Panc1 (cell line): ENCODE results near the gene TRIM66. TPM values are rescaled to one million over a fixed set of nuclear protein-coding genes. Genes with fewer than 3 reads are reported as not detected.

ENCODE experiments used
- ATAC-seq: fragments of 200-7000 bp; cut with Tn5 transposase; 2 replicates; pipeline ENCODE4 v1.9.1; 2020; ENCODE audit warnings: mild to moderate bottlenecking, moderate library complexity
- BruUV-seq: library from RNA; stranded (reverse); fragments of 400-500 nt; replicated peaks from 2 replicates; lab custom pipeline; 2021; lab: Mats Ljungman, UMichigan
- CTCF ChIA-PET: fragments of 300-600 bp; sonication (Branson Sonifier 250); formaldehyde crosslinking; loops from one replicate; lab custom pipeline; 2022; ENCODE audit warnings: antibody characterized with exemption; lab: Charles Lee
- POLR2A ChIA-PET: fragments of 300-600 bp; sonication (Branson Sonifier 250); formaldehyde crosslinking; loops from one replicate; lab custom pipeline; 2022; ENCODE audit warnings: antibody characterized with exemption; lab: Charles Lee
- DNase-seq: peaks from one replicate; pipeline ENCODE4 v3.0.0-alpha.2; 2010; ENCODE audit warnings: low read depth, low spot score
- H3K27ac ChIP-seq: 2 replicates; pipeline ENCODE4 v1.5.1; 2011; ENCODE audit warnings: mild to moderate bottlenecking, low read length, inconsistent platforms
- H3K27me3 ChIP-seq: fragments of 200-500 bp; sonication (Bioruptor generic); 2 replicates; pipeline ENCODE4 v1.6.0; 2014; ENCODE audit warnings: low read length, inconsistent platforms; ENCODE audit not compliant: control insufficient read depth, insufficient read depth
- H3K36me3 ChIP-seq: fragments of 200-500 bp; sonication (Bioruptor generic); 2 replicates; pipeline ENCODE4 v1.5.1; 2014; ENCODE audit warnings: inconsistent platforms, mild to moderate bottlenecking, low read length, moderate library complexity; ENCODE audit not compliant: control insufficient read depth, insufficient read depth
- H3K4me1 ChIP-seq: 2 replicates; pipeline ENCODE4 v1.5.1; 2011; ENCODE audit warnings: inconsistent platforms, mild to moderate bottlenecking, low read length, moderate library complexity; ENCODE audit not compliant: control insufficient read depth, insufficient read depth
- H3K4me3 ChIP-seq, 2 experiments: 2 replicates each; pipeline ENCODE4 v1.5.1; 2011 to 2012; ENCODE audit warnings: low read depth in 2 of 2, low read length in 2 of 2, mild to moderate bottlenecking in 2 of 2, inconsistent platforms in 1 of 2, moderate library complexity in 1 of 2
- H3K9me3 ChIP-seq: fragments of 200-500 bp; sonication (Bioruptor generic); 2 replicates; pipeline ENCODE4 v1.5.1; 2014; ENCODE audit warnings: low read depth, mild to moderate bottlenecking, inconsistent platforms, low read length, moderate library complexity; ENCODE audit not compliant: control insufficient read depth, insufficient read depth
- POLR2AphosphoS5 ChIP-seq: IDR thresholded peaks from 2 replicates; pipeline ENCODE4 v1.6.1; 2012; ENCODE audit warnings: mild to moderate bottlenecking, low read depth, low read length, moderate library complexity
- SIN3A ChIP-seq: IDR thresholded peaks from 2 replicates; pipeline ENCODE4 v1.6.1; 2012; ENCODE audit warnings: low read depth, mild to moderate bottlenecking, low read length, moderate library complexity, borderline replicate concordance; ENCODE audit not compliant: insufficient read depth
- TCF7L2 ChIP-seq: IDR thresholded peaks from 2 replicates; pipeline ENCODE4 v1.6.1; 2011; ENCODE audit warnings: mild to moderate bottlenecking, low read depth, low read length, inconsistent platforms
- in situ Hi-C: cut with HindIII; loops from 2 replicates; pipeline ENCODE4 v1.10.0; 2016; ENCODE audit warnings: low sequenced_read_pairs, low pct_unique_long_range_greater_than_20kb
- intact Hi-C: fragments of 100-400 bp; cut with micrococcal nuclease; formaldehyde crosslinking; loops from one replicate; pipeline ENCODE4 v1.10.0; 2022; ENCODE audit not compliant: unreplicated experiment
- total RNA-seq: library from RNA; stranded (reverse); gene quantifications from one replicate; pipeline ENCODE4 v1.2.1, GENCODE V29; 2021; ENCODE audit not compliant: unreplicated experiment
- TF ChIP-seq, protein P1 (sequence below): fragments of 450-650 bp; IDR thresholded peaks from 2 replicates; pipeline ENCODE4 v1.5.1; 2017; ENCODE audit warnings: mild to moderate bottlenecking
- TF ChIP-seq, protein P2 (sequence below), 2 experiments: IDR thresholded peaks; 2 replicates each; pipeline ENCODE4 v1.6.1; 2011 to 2012; ENCODE audit warnings: low read depth in 2 of 2, control low read depth in 1 of 2, low read length in 1 of 2, mild to moderate bottlenecking in 1 of 2, moderate library complexity in 1 of 2; ENCODE audit not compliant: insufficient read depth in 1 of 2

The TRIM66 gene
- total RNA-seq, 1 experiment from 2014 or later = 30.4 TPM

DNA sequence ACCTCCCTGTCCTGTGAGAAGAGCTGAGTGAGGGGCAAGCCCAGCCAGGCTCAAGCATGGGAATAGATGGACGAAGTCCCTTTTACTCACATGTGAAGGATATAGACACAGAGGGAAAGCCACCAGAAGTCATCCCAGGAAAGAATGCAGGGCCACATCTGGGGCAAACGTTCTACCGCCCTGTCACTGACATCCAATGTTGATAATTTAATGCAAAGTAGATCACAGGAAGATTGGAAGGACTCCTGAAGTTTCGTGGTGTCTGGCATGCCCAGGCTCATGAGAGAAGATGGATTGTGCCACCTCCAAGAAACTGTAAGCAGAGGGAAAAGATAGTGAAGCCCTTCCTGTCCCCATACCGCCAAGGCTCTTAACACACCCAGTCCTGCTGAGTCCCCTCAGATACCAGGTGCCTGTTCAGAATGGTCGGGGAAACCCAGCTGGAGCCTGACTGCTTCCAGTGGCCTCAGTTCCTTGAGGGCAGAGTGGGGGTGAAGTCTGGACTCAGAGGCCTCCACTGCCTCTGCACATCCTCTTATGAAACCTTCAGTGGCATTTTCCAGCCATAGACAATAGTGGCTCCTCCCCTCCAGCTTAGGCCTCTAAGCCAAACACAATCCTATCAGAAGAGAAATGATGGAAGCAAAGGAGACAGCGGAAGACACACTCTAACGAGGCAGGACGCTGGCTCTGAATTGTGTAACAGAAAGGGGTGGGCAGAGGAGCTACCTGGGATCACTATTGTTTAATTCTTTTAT, 80.9 kb downstream of the TRIM66 start:
- intact Hi-C loops = no loop called here
- TF ChIP-seq, protein P1, sequence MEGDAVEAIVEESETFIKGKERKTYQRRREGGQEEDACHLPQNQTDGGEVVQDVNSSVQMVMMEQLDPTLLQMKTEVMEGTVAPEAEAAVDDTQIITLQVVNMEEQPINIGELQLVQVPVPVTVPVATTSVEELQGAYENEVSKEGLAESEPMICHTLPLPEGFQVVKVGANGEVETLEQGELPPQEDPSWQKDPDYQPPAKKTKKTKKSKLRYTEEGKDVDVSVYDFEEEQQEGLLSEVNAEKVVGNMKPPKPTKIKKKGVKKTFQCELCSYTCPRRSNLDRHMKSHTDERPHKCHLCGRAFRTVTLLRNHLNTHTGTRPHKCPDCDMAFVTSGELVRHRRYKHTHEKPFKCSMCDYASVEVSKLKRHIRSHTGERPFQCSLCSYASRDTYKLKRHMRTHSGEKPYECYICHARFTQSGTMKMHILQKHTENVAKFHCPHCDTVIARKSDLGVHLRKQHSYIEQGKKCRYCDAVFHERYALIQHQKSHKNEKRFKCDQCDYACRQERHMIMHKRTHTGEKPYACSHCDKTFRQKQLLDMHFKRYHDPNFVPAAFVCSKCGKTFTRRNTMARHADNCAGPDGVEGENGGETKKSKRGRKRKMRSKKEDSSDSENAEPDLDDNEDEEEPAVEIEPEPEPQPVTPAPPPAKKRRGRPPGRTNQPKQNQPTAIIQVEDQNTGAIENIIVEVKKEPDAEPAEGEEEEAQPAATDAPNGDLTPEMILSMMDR = no peak
- TF ChIP-seq POLR2AphosphoS5 (no peak), TCF7L2 (no peak), SIN3A (no peak)
- TF ChIP-seq, protein P2, sequence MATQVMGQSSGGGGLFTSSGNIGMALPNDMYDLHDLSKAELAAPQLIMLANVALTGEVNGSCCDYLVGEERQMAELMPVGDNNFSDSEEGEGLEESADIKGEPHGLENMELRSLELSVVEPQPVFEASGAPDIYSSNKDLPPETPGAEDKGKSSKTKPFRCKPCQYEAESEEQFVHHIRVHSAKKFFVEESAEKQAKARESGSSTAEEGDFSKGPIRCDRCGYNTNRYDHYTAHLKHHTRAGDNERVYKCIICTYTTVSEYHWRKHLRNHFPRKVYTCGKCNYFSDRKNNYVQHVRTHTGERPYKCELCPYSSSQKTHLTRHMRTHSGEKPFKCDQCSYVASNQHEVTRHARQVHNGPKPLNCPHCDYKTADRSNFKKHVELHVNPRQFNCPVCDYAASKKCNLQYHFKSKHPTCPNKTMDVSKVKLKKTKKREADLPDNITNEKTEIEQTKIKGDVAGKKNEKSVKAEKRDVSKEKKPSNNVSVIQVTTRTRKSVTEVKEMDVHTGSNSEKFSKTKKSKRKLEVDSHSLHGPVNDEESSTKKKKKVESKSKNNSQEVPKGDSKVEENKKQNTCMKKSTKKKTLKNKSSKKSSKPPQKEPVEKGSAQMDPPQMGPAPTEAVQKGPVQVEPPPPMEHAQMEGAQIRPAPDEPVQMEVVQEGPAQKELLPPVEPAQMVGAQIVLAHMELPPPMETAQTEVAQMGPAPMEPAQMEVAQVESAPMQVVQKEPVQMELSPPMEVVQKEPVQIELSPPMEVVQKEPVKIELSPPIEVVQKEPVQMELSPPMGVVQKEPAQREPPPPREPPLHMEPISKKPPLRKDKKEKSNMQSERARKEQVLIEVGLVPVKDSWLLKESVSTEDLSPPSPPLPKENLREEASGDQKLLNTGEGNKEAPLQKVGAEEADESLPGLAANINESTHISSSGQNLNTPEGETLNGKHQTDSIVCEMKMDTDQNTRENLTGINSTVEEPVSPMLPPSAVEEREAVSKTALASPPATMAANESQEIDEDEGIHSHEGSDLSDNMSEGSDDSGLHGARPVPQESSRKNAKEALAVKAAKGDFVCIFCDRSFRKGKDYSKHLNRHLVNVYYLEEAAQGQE (IDR thresholded peaks at IDR 0.05; ENCODE audit: insufficient read depth in 1 of 2, low read depth in 2 of 2, low read length in 1 of 2) = no peak
- H3K4me1 ChIP-seq = no peaks in the 10 kb centered on the region
- DNase-seq = no peak
- ChIA-PET POLR2A (no interaction called here), CTCF (no interaction called here)
- in situ Hi-C loops = no loop called here
- no peak overlapping the region for H3K4me3 ChIP-seq
- no TSS peak for BruUV-seq
- ATAC-seq = no peak; the same call in 1 of the 2 replicates
- no peaks in the 10 kb centered on the region for H3K9me3 ChIP-seq
- H3K27ac ChIP-seq = no peak overlapping the region
- no peaks in the 10 kb centered on the region for H3K36me3 ChIP-seq
- peaks cover 17% of the 10 kb centered on the region for H3K27me3 ChIP-seq

DNA sequence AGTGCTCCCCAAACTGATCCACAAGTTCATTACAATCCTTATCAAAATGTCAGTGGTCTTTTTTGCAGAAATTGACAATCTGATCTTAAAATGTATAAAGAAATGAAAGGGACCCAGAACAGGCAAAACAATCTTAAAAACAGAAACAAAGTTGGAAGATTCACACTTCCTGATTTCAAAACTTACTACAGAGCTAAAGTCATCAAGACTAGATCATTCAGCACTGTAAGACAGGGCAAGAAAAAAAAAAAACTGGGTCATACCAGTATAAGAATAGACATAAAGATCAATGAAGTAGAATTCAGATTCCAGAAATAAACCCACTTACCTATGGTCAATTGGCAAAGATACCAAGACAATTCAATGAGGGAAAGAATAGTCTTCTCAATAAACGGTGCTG, 84.0 kb downstream of the TRIM66 start:
- peaks cover 6% of the 10 kb centered on the region; the same call in 1 of the 2 replicates for H3K4me1 ChIP-seq

DNA sequence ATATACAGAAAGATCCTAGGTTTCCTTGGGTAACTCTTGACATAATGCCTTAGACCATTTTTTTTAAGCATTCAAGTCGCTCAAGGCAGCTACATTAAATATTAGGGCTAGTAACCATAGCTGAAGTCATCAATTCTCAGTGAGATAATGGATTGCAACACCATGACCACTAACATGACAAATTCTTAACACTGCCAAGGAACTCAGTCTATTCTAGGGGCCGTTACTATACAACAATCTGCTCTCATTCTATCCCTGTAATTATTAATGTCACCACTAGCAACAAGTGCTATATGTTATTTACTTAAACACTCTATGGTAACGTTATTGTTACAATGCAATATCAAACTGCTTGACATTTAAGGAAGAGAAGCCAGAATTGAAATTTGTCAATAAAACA, 85.3 kb downstream of the TRIM66 start:
- intact Hi-C loops (no loop called here), in situ Hi-C loops (no loop called here)
- no peak overlapping the region for H3K27ac ChIP-seq
- ATAC-seq (no peak), DNase-seq (no peak)
- peaks cover 6% of the 10 kb centered on the region; the same call in 1 of the 2 replicates for H3K4me1 ChIP-seq
- H3K27me3 ChIP-seq = peaks cover 50% of the 10 kb centered on the region
- POLR2A ChIA-PET = interaction anchor here (0.7 kb wide), 1 partner anchor 10 kb away, joined by 3 read pairs; no protein-coding TSS in a partner anchor
- BruUV-seq = no TSS peak
- TF ChIP-seq TCF7L2 (no peak), SIN3A (no peak), POLR2AphosphoS5 (no peak)
- TF ChIP-seq, protein P2 (IDR thresholded peaks at IDR 0.05; ENCODE audit: insufficient read depth in 1 of 2, low read depth in 2 of 2, low read length in 1 of 2) = no peak
- TF ChIP-seq, protein P1 = no peak; the same call in 1 of the 2 replicates
- no peaks in the 10 kb centered on the region; the same call in 1 of the 2 replicates for H3K36me3 ChIP-seq
- H3K4me3 ChIP-seq = no peak overlapping the region
- CTCF ChIA-PET = no interaction called here
- no peaks in the 10 kb centered on the region for H3K9me3 ChIP-seq

More for the DNA sequence above, 84.0 kb downstream of the TRIM66 start:
- intact Hi-C loops = no loop called here
- BruUV-seq = no TSS peak
- Histone ChIP-seq H3K27ac (no peak overlapping the region), H3K36me3 (no peaks in the 10 kb centered on the region; the same call in 1 of the 2 replicates), H3K27me3 (peaks cover 37% of the 10 kb centered on the region), H3K9me3 (no peaks in the 10 kb centered on the region), H3K4me3 (no peak overlapping the region)
- POLR2A ChIA-PET = no interaction called here
- DNase-seq (no peak), ATAC-seq (no peak)
- in situ Hi-C loops = no loop called here
- TF ChIP-seq SIN3A = no peak
- TF ChIP-seq TCF7L2 = no peak
- CTCF ChIA-PET = no interaction called here
